Measurements from ENCODE around the gene SLC39A11. TPM values are rescaled to one million over a fixed set of nuclear protein-coding genes. Genes with fewer than 3 reads are reported as not detected.

The SLC39A11 gene, protein sequence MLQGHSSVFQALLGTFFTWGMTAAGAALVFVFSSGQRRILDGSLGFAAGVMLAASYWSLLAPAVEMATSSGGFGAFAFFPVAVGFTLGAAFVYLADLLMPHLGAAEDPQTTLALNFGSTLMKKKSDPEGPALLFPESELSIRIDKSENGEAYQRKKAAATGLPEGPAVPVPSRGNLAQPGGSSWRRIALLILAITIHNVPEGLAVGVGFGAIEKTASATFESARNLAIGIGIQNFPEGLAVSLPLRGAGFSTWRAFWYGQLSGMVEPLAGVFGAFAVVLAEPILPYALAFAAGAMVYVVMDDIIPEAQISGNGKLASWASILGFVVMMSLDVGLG
- total RNA-seq (2022; extraction: Qiagen RNA extraction; ENCODE audit: low read depth), result 15.2 to 17.6 TPM (median 15.5 TPM) in 5 replicates

DNA sequence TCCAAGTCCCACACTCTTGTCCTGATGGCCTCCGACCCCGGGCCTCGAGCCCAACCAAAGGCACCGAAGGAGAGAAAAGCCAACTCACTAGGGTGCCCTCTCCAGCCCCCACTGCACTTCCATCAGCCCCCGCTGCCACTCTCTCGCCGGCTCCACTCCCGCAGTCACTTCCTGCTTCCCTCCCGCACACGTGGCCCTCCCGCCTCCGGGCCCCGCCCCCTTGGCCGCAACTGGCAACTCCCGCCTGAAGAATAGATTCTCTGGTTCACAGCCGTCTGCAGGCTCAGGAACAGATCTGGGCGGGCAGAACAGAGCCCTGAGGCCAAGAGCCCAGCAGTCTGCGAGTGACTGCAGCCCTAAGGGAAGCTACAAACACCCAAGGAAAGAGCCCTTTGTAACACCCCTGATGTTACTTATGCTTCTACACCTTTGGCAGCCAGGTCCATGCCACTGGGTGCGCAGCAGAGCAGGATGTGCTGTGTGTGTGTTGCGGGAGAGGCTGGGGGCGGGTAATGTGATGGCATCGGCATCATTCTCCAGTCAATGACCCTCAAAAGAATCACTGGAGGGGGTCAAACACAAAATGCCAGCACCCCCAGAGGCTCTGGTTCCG lies at the start of gene SLC39A11:
SLC39A11 (minus strand) TSS at position 166 of the 613 bp plus-strand sequence. CDS start 3,924 bp downstream, outside the sequence.

Other genes starting within 250 kb of the SLC39A11 start
- 0.05 to 0.13 TPM (median 0.10 TPM) in 5 replicates for gene SSTR2, start 72.3 kb upstream of the SLC39A11 start, total RNA-seq (2022; extraction: Qiagen RNA extraction; ENCODE audit: low read depth)
- 17.7 to 21.5 TPM (median 20.9 TPM) in 5 replicates for gene COG1, start 100.4 kb upstream of the SLC39A11 start, total RNA-seq (2022; extraction: Qiagen RNA extraction; ENCODE audit: low read depth)
- gene CPSF4L, start 169.2 kb upstream of the SLC39A11 start, total RNA-seq (2022; extraction: Qiagen RNA extraction; ENCODE audit: low read depth), result not detected in 5 replicates
- 65.1 to 84.3 TPM (median 76.9 TPM) in 5 replicates for gene CDC42EP4, start 219.3 kb upstream of the SLC39A11 start, total RNA-seq (2022; extraction: Qiagen RNA extraction; ENCODE audit: low read depth)

Measured in A549 treated with GW870086 at 1 μM for 4 hours (cell line).